Activated CD8-positive, alpha-beta memory T cell treated with anti-CD3 and anti-CD28 coated beads for 24 hours (primary cell): Measurements from ENCODE around the gene TMEFF2.

ENCODE experiments used
- DNase-seq: peaks from one replicate; pipeline ENCODE4 v3.0.0-alpha.2; 2020

Gene TMEFF2

DNA sequence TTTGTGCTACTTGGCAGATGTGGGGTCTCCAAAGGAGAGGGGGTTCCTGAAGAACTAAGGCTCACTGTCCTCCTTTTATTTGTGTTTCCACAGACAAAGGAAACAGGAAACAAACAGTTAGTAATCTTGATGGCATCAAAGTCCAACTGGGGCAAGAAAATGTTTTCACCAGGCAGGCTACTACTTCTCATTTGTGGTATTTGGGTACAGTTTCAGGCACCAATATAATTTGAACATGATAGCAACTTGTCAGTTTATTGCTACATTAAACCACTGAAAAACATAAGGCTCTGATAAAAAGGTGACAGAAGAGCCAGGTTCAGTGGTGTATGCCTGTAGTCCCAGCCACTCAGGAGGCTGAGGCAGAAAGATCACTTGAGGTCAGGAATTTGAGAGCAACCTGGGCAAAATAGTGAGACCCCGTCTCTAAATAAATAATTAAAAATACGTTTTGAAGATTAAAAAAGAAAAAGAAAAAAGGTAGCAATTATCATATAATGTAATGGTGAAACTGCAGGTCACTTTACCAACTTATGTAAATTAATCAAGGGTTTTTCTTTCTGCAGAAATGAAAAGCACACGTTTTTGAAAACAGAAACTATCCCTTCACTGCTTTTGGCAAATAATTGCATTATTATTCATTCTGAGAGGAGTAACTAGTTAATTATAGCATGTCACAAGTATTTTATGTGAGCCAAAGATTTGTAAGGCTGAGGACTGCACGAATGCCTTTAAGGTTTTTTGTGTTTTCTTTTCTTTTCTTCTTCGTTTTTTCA is 190.4 kb downstream of the TMEFF2 start:
- DNase-seq: no peak

DNA sequence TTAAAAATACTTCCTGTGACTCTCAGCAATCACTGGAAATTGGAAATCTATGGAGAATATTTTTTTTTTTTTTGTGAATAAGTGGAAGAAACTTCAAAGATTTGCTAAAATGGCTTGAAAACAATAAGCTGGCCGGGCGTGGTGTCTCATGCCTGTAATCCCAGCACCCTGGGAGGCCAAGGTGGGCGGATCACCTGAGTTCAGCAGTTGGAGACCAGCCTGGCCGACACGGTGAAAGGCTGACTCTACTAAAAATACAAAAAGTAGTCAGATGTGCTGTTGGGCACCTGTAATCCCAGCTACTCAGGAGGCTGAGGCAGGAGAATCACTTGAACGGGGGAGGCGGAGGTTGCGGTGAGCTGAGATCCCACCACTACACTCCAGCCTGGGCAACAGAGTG is 192.3 kb downstream of the TMEFF2 start:
- no peak for DNase-seq

DNA sequence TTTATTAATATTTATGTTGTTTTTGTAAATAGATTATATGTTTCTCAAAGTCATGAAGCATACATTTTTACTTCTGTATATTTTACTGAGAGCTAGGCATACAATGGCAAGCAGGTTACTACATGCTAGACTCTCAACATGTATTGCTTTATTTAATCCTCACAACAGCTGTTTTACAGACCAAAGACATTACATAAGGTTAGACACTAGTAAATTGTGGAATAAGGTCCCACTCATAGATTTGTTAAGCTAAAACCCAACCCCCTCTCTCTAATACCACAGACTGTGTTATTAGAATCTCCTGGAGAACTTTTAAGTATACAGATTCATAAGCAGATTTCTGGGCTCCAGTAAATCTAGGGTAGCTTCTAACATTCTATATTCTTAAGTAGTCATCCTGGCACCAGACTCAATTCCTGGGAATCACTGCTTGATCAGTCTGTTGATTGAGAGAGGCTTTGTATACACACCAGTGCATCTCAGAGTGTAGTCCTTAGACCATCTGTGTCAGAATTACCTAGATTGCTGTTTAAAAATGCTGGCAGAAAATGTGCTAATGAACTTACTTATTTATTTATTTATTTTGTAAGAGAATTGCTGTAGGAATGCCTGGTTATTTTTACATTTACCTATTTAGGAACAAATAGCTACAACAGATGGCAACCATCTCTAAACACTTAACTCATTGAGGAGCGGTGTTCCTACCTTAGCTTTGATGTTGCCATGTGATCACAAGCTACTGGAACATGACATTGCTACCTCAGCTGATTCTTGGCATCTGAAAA is 194.3 kb downstream of the TMEFF2 start:
- DNase-seq: no peak

DNA sequence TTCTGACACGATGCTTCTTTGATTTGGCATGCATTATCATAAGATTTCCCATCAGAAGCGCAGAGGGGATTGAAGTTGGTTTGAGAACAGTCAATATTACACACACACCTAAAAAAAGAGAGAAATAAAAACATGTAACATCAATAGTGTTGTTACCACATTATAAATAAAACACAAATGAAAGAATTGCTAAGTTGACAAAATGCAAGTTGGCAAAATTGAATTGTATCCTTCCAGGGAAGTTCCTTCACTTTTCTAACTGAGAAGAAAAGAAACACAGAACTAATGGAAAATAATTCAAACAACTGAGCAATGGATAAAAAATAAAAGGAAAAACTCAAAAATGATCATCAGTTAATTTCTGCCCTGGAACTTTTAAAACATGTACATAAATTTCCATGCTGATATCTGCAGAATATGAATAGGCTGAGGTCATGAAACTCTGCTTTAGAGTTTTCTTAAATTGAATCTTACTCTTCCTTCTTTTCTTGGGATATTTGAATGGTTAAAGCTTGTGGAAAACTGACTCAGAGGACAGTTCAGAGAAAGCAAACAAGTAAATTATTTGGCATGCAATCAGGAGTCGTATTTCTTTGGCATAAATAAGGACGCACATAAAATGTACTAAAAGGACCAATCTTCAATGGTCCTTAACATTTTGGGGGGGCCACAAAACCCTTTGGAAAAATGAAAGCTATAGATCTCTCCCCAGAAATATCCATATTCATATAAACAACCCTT is 195.5 kb downstream of the TMEFF2 start:
- no peak for DNase-seq

DNA sequence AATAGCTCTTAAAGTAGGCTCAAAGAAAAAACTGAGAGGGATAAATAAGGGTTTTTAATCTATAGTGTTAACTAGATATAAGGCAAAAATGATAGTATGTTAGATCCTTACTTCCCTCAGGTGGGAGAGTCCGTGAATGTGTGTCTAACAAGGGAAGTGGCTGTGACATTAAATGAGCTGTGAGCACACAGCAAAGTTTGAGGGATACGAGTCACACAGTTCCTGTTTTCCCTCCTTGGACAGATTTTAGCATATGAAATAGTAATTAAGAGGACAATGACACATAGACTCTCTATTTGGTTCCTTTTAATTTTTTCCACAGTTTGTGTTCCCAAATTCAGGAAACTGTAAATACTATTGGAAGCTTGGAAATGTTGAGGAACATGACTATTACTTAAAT is 199.4 kb downstream of the TMEFF2 start:
- DNase-seq: no peak

- no peak for DNase-seq
Measured at GRCh38 chr2:191994749-191995148, 200.0 kb downstream of the TMEFF2 start.

GRCh38 chr2:191991442-191991841 is 203.3 kb downstream of the TMEFF2 start:
- no peak for DNase-seq

GRCh38 chr2:191985740-191986139 is 209.0 kb downstream of the TMEFF2 start:
- no peak for DNase-seq

DNA sequence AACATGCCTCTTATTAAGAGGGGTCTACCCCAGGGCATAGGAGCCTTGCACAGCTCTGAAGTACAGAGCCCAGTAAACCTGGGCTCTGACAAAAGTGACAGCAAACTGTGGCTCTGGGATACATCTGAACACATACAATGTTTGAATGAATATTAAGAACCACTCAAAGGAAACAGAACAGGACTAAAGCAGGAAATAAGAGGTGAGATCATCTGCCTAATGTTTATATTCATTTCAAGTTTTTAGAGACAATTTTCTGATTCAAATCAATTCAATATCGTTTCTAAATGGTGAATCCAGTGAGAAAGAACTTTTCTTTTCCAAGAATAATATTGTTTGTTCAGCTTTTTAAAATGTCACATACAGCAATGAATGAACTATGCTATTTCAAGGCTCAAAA is 211.1 kb downstream of the TMEFF2 start:
- no peak for DNase-seq

GRCh38 chr2:191983186-191983585 is 211.5 kb downstream of the TMEFF2 start:
- DNase-seq: no peak

DNA sequence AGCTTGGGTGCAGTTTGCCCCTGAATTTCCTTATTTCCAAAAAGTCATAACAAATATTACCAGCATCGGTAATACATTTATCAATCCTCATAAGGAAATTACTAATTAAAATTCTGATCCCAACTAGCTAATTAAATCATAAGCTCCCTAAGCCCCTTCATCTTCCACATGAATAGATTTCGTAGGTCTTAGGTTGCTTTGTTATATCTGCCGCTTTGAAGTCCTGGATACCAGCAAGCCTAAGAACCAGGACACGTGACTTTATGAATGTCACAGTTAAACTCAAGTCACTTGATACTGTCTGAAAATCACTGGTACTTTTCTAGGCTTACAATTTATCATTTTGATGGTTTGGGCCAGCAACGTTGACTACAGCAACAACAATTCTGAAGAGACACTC is 213.0 kb downstream of the TMEFF2 start:
- no peak for DNase-seq

DNA sequence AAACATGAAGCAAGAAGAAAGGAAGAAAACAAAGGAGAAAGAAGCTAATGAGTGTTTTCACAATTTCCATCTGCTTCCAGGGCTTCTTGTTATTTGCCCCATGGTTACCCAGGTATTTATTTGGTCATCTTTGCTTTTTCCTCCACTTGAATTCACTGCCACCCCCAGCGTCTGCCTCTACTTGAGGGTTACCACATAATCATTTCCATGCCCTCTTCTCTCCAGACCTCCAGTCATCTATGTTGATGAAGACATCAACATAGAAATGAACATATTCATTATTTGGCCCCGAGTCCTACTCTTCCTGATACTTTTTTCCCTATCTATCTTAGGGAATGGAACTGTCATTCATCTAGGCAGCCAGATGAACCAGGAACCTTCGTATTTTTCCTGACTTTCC is 214.2 kb downstream of the TMEFF2 start:
- no peak for DNase-seq

DNA sequence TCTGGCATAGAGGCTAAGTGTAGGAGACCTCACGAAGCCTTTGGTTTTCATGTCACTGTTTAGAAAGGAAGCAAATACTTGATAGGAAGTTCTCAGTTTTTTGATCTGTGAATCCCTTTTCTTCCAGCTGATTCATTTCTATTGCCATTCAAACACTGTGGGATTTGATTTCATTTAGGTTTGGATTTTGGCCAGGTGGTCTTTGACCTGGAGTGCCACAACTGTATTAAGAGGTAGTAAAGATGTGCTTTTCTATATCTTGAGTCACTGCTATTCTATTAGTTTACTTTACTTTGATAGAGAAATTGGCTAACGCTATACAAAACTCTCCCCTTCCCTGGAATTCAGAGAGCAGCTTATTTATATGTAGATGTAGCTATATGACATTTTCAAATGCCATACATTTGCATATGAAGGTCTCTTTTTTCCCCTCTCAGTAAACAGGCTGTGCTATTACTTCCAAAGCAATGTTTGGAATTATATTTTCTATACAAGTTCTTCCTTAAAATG is 215.5 kb downstream of the TMEFF2 start:
- no peak for DNase-seq

DNA sequence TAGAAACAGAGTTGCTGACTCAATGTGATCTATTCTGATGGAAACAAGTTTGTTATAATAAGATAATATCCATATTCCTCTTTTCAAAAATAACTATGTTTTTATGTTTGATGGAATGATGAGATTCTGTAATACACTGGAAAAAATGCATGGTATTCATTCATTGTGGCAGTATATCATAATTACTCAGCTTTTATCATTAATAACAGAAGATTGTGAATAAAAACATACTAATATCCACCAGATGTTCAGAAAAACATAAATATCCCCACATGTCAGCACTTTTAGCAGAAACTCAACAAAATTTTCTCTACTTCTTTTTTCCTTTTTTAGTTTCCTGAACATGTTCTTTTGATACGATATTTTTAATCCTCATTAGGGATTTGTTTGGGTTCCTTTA is 217.0 kb downstream of the TMEFF2 start:
- no peak for DNase-seq

DNA sequence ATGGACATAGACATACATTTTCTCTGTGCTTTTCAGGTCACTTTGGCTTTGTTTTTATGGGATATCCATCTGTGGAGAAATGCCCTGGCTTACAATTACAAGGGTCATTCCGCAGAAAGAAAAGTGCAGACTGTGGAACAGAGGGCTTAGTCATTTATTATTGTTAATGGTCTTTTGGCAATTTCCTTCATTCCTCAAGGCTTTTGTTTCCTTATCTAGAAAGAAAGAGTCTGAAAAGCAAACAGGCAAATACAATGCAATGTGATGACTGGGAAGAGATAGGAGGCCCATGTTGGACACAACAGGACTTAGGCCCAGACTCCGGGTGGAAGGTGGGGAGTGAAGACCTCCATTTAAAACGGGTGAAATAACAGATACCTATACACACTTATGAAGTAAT is 218.3 kb downstream of the TMEFF2 start:
- no peak for DNase-seq

- DNase-seq: no peak
Measured at GRCh38 chr2:191974676-191975075, 220.1 kb downstream of the TMEFF2 start.

DNA sequence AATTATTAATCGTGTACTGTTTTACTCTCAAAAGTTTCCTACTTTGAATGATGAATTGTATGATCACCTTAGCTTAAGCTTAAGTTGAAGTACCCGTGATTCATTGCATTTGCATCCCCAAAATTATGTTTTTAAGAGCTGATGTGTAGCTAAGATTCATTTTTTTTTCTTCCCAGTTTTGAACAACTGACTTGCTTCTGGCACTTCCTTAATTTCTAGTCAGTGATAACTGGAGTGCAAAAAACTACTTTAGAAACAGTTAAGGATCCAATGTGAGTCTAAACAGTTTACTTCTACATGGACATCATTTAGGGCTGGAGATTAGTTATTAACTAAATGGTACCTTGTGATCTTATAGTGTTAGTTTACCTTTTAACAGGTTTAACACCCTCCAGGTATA is 223.9 kb downstream of the TMEFF2 start:
- DNase-seq: no peak

- DNase-seq: no peak
Measured at GRCh38 chr2:191968120-191968519, 226.6 kb downstream of the TMEFF2 start.

- no peak for DNase-seq
Measured at GRCh38 chr2:191965733-191966132, 229.0 kb downstream of the TMEFF2 start.

DNA sequence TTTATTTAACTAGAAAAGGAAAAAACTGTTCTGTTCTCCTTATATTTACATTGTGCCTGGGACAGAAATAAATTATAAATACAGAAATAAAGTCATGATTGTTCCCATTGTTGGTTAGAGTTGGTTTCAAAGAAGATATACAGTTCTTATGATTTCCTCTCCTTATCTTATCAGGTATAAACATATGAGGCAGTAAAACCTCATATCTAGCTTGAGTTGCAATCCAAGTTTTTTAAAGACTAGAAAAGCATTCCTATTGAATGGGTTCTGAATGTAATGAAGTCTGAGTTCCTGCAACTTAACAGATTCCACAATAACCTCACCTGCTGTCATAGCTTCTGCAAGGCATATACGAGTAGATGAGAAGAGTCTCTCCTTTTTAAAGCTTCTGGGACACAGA is 233.2 kb downstream of the TMEFF2 start:
- no peak for DNase-seq

- no peak for DNase-seq
Measured at GRCh38 chr2:191959209-191959608, 235.5 kb downstream of the TMEFF2 start.

DNA sequence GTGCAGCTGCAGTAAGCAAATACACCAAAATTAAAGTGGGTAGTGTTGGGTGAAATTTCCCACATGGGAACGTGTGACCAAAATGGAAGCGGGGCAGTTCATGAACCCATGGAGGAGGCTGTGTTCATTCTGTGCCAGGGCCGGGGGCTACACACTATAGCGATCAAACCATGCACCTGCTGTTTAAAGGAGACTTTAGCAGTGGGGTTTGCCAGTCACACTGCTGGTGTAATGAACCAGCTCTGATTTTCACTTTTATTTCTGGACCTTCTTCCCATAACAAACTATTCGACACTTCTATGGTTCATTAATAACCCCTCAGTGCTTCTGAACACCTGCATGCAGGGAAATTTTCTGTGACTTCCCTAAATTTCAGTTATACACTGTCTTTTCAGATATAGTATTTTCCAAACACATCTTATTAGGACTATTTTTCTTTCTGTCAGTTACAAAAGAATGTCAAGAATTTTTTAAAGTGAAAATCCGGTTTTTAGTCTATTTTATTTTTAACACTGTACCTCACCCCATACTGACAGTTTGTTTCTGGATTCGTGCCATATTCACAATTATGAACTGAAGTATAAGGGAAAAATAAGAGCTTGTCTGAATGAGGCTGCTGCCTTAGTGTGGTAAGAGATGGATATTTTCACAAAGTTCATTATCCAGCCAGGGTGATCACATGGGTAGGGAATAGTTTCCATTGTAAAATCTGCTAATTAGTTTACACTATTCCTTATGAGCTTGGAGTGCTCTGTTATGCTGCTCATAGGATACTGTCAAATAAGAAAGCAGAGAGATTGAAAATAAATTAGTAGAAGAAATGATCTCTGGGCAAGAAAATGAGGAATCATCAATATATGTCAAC is 236.5 kb downstream of the TMEFF2 start:
- DNase-seq: no peak

DNA sequence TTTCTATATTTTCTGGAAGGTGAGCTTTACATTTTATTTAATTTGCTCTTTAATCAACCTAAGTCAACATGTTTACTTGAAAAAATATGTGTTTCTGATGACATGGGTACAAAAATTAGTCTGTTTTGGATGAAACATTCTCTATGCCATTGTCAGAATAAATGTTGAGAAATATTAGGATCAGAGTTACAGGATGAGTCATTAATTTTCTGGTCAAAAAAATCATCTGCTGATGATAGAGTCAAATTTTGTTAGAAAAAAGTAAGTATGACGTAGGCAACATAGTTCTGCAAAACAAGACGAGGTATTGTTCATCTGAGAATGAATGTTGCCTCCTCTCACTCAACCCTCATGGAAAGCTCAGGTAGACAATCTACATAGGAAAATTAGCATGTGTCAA is 240.3 kb downstream of the TMEFF2 start:
- no peak for DNase-seq
